NCI-H2227 (cell line): ENCODE results near the gene RNF167.
A peak's percentile ranks its signal among the peaks of the same experiment; 100 is the strongest.

Experiments
- DNase-seq: peaks from one replicate; lab custom pipeline; 2025; ENCODE audit not compliant: unreplicated experiment; lab: John Stamatoyannopoulos, UW

Gene RNF167

DNA sequence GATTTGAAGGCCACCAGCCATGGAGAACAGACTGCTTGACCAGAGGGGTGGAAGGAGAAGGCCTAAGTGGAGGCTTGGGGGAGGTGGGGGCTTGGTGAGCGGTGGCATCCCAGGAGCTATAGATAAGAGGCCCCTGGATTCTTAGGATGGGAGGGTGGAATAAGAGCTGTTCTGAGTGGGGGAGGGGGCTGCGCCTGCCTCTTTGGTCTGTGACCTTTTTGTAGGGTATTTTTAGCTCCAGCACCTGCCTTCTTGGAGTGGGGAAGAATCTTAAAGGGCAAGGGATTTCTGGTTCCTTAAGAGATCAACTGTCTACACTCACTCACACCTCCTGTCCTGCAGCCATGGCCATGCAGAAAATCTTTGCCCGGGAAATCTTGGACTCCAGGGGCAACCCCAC is 11.4 kb downstream of the RNF167 start:
- DNase-seq = peak; percentile 21

DNA sequence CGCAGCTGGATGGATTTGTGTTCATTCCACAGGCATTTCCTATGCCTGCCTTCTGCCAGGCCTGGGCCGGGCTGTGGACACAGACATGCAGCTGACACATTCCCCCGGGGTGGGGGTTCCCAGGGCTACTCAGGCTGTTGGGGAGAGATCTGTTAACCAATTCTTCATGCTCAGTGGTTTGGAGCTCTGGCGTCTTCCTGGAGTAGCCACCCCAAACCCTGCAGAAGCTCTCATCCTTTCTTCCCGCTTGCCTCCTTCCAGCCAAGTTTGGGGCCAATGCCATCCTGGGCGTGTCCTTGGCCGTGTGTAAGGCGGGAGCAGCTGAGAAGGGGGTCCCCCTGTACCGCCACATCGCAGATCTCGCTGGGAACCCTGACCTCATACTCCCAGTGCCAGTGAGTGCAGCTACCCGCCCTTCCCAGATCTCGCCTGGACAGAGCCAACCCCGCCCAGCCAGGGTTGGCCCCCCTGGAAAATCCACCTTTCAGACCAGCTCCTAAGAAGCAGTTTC is 13.4 kb downstream of the RNF167 start:
- DNase-seq = no peak

- DNase-seq = no peak
Measured at GRCh38 chr17:4955091-4955490, 15.0 kb downstream of the RNF167 start.

- DNase-seq = no peak
Measured at GRCh38 chr17:4956493-4957061, 16.5 kb downstream of the RNF167 start.

- no peak for DNase-seq
Measured at GRCh38 chr17:4958102-4958501, 18.0 kb downstream of the RNF167 start.

- no peak for DNase-seq
Measured at GRCh38 chr17:4959261-4959965, 19.3 kb downstream of the RNF167 start.

DNA sequence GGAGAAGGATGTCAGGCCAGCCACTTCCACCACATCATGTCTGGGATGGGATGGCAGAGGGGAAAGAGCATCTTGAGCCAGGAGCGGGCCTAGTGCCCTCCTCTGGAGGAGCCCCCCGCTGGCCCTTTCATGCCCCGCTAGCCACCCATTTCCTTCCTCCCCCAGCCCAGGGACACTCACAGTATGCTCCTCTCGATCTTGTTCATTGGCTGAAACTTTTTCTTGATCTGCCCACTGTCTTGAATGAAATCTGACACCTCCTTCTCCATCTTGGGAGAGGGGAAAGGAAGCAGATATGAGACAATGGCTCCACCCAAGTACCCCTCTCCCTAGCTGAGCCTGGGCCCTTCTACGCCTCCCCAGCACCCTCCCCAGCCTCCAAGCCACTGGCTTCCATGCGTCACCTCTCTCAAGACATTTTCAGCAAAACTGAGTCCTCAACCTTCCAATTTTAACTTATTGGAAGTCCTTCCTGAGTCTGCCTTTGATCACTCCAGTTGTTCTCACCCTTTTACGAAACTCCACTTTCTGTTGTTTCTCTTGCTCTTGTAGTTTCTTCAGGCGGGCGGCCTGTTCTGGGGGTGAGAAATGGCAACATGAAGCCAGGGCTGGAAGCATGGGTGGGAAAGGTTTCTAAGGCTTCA is 20.3 kb downstream of the RNF167 start:
- no peak for DNase-seq

DNA sequence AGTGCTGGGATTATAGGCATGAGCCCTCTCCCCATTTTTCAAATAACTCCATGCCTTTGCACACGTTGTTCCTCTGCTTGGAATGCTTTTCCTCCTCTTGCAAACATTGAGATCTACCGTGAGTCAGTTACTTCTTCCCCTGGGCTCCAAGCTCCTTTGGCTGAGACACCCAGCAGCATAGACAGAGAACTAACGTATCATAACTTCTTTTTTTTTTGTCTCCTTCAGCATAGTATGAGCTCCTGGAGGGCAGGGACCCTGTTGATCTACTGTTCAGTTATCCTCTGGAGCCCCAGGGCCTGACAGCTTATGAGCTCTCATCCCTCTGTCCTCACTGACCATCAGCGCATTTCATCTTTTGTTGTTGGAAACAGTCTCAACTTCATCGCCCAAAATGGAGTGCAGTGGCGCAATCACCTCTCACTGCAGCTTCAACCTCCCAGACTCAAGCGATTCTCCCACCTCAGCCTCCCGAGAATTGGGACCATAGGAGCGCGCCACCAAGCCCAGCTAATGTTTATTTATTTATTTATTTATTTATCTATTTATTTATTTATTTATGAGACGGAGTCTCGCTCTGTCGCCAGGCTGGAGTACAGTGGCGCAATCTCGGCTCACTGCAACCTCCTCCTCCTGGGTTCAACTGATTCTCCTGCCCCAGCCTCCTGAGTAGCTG is 25.4 kb downstream of the RNF167 start:
- DNase-seq = no peak

DNA sequence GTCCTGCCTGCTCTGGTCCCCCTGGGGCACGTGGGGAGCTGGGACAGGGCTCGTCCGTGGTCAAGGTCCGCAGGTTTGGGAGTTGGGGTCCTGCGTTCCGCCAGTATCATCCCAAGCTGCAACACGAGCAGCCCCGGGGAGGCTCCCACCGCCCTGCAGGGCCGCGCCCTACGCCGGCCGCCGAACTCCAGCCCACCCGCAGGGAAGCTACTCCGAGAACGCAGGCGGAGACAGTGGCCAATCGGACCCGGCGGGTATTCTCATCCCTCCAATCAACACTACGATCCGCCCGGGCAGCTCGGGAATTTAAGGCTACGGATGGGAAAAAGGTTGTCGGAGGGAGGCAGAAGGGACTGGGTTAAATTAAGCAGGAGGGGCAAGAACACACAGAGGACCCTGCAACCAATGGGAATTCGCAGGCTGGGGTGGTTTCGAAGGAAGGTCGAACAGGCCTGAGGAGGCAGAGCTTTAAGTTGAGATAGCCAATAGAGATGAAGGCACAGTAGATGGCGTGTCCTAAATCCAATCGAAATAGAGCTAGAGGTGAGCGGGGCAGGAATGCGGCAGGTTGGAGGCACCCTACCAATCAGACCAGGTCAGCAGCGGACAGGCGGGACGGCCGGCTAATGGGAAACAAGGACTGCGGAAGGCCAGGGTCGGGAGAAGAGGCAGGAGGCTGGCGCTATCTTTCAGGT is 26.9 kb downstream of the RNF167 start:
- peak; percentile 96 for DNase-seq

- peak; percentile 92 for DNase-seq
Measured at GRCh38 chr17:4967539-4968485, 27.7 kb downstream of the RNF167 start, which contains the start of gene SPAG7. Gene SPAG7 (minus strand): TSS chr17:4967817. CDS start chr17:4967804, 13 bp downstream.

GRCh38 chr17:4968486-4969046 is 28.5 kb downstream of the RNF167 start:
- peak; percentile 38 for DNase-seq

GRCh38 chr17:4969047-4969550 is 29.0 kb downstream of the RNF167 start:
- DNase-seq = no peak

- DNase-seq = no peak
Measured at GRCh38 chr17:4969551-4970173, 29.6 kb downstream of the RNF167 start.

- DNase-seq = no peak
Measured at GRCh38 chr17:4970273-4970672, 30.2 kb downstream of the RNF167 start.

DNA sequence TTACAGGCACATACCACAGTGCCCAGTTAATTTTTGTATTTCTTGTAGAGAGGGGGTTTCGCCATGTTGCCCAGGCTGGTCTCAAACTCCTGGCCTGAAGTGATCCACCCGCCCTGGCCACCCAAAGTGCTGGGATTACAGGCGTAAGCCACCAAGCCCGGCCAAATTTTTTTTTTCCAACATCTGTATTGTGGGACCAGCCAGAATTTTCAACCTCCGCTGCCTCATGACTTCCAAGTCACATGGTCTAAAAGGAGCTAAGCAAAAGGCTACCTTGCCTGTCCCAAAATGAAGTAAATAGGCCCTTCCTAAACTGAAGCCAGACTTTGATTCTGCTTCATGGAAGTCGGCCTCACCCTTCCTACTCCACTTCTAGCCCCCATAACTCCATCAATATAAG is 31.8 kb downstream of the RNF167 start:
- no peak for DNase-seq

- DNase-seq = no peak
Measured at GRCh38 chr17:4972322-4972721, 32.3 kb downstream of the RNF167 start.

GRCh38 chr17:4972752-4973151 is 32.7 kb downstream of the RNF167 start:
- no peak for DNase-seq

- no peak for DNase-seq
Measured at GRCh38 chr17:4973256-4974114, 33.4 kb downstream of the RNF167 start.
